Liver (tissue), 9 donors: ENCODE results near the gene HDAC9. TPM values are rescaled to one million over a fixed set of nuclear protein-coding genes. Genes with fewer than 3 reads are reported as not detected.

Experiments used
- DNase-seq: peaks from one replicate; pipeline ENCODE4 v3.0.0-alpha.2; 2017; ENCODE audit warnings: low spot score
- H3K27ac ChIP-seq, 2 donors: one replicate each; pipeline ENCODE4 v1.7.0; 2013; ENCODE audit warnings: inconsistent platforms in 2 of 2, low read length in 2 of 2, control low read depth in 1 of 2, low read depth in 1 of 2, mild to moderate bottlenecking in 1 of 2
- H3K27me3 ChIP-seq, 4 donors: one replicate each; pipeline versions ENCODE4 v1.6.1 to v1.7.0; 2013; ENCODE audit warnings: low read length in 3 of 4, inconsistent platforms in 1 of 4, mild to moderate bottlenecking in 1 of 4, moderate library complexity in 1 of 4; ENCODE audit not compliant: control insufficient read depth in 4 of 4, insufficient read depth in 4 of 4
- H3K36me3 ChIP-seq, 4 donors: one replicate each; pipeline versions ENCODE4 v1.6.1 to v1.7.0; 2013; ENCODE audit warnings: low read length in 3 of 4, mild to moderate bottlenecking in 3 of 4, low read depth in 1 of 4, moderate library complexity in 1 of 4; ENCODE audit not compliant: control insufficient read depth in 4 of 4, insufficient read depth in 3 of 4
- H3K4me1 ChIP-seq, 4 donors: one replicate each; pipeline versions ENCODE4 v1.6.1 to v1.7.0; 2013; ENCODE audit warnings: low read length in 3 of 4, mild to moderate bottlenecking in 3 of 4, moderate library complexity in 1 of 4; ENCODE audit not compliant: control insufficient read depth in 4 of 4, insufficient read depth in 4 of 4
- H3K4me3 ChIP-seq, 3 donors: one replicate each; pipeline versions ENCODE4 v1.6.1 to v1.7.0; 2013; ENCODE audit warnings: low read length in 3 of 3, control low read depth in 1 of 3, low read depth in 1 of 3, mild to moderate bottlenecking in 1 of 3
- H3K9ac ChIP-seq, 2 donors: one replicate each; pipeline ENCODE4 v1.7.0; 2013; ENCODE audit warnings: low read length in 2 of 2, mild to moderate bottlenecking in 2 of 2, moderate library complexity in 2 of 2, control low read depth in 1 of 2, low read depth in 1 of 2
- H3K9me3 ChIP-seq, 4 donors: one replicate each; pipeline versions ENCODE4 v1.6.1 to v1.7.0; 2013; ENCODE audit warnings: low read length in 3 of 4; ENCODE audit not compliant: control insufficient read depth in 4 of 4
- ATF3 ChIP-seq: IDR thresholded peaks from 2 replicates; pipeline ENCODE4 v1.6.1; 2016; ENCODE audit warnings: antibody characterized with exemption
- CTCF ChIP-seq: fragments of 150-350 bp; IDR thresholded peaks from 2 replicates; pipeline ENCODE4 v1.5.1; 2017; ENCODE audit warnings: improper control_type of control experiment, low read depth, low read length; ENCODE audit not compliant: missing input control
- EGR1 ChIP-seq, 2 donors: IDR thresholded peaks; 2 replicates each; pipeline ENCODE4 v1.6.1; 2016 to 2018; ENCODE audit warnings: antibody characterized with exemption in 2 of 2, low read depth in 2 of 2
- FOXA1 ChIP-seq: IDR thresholded peaks from 2 replicates; pipeline ENCODE4 v1.6.1; 2016; ENCODE audit warnings: antibody characterized with exemption
- FOXA2 ChIP-seq: IDR thresholded peaks from 2 replicates; pipeline ENCODE4 v1.6.1; 2016; ENCODE audit warnings: antibody characterized with exemption
- GABPA ChIP-seq, 2 donors: IDR thresholded peaks in 1 of 2; conservative IDR thresholded peaks in 1 of 2; 2 replicates each; pipeline ENCODE4 v1.6.1; 2016; ENCODE audit warnings: antibody characterized with exemption in 2 of 2, mild to moderate bottlenecking in 1 of 2, moderate library complexity in 1 of 2
- HNF4A ChIP-seq, 2 donors: conservative IDR thresholded peaks; 2 replicates each; pipeline ENCODE4 v1.6.1; 2016; ENCODE audit warnings: antibody characterized with exemption in 2 of 2, mild to moderate bottlenecking in 2 of 2
- HNF4G ChIP-seq: IDR thresholded peaks from 2 replicates; pipeline ENCODE4 v1.6.1; 2016; ENCODE audit warnings: antibody characterized with exemption
- JUND ChIP-seq, 2 donors: IDR thresholded peaks; 2 replicates each; pipeline ENCODE4 v1.6.1; 2016; ENCODE audit warnings: antibody characterized with exemption in 2 of 2
- MAX ChIP-seq: IDR thresholded peaks from 2 replicates; pipeline ENCODE4 v1.6.1; 2016; ENCODE audit warnings: antibody characterized with exemption
- NR2F2 ChIP-seq: IDR thresholded peaks from 2 replicates; pipeline ENCODE4 v1.6.1; 2016; ENCODE audit warnings: antibody characterized with exemption
- RAD21 ChIP-seq, 2 donors: IDR thresholded peaks; 2 replicates each; pipeline ENCODE4 v1.6.1; 2016; ENCODE audit warnings: antibody characterized with exemption in 2 of 2, mild to moderate bottlenecking in 2 of 2
- REST ChIP-seq: IDR thresholded peaks from 2 replicates; pipeline ENCODE4 v1.6.1; 2016; ENCODE audit warnings: antibody characterized with exemption, mild to moderate bottlenecking
- RXRA ChIP-seq, 2 donors: IDR thresholded peaks; 2 replicates each; pipeline ENCODE4 v1.6.1; 2017 to 2018; ENCODE audit warnings: antibody characterized with exemption in 2 of 2, mild to moderate bottlenecking in 1 of 2
- SP1 ChIP-seq: IDR thresholded peaks from 2 replicates; pipeline ENCODE4 v1.6.1; 2018; ENCODE audit warnings: antibody characterized with exemption, mild to moderate bottlenecking
- TAF1 ChIP-seq: conservative IDR thresholded peaks from 2 replicates; pipeline ENCODE4 v1.6.1; 2016; ENCODE audit warnings: antibody characterized with exemption, mild to moderate bottlenecking
- YY1 ChIP-seq: IDR thresholded peaks from 2 replicates; pipeline ENCODE4 v1.6.1; 2016; ENCODE audit warnings: antibody characterized with exemption, mild to moderate bottlenecking
- ZBTB33 ChIP-seq: IDR thresholded peaks from 2 replicates; pipeline ENCODE4 v1.6.1; 2016; ENCODE audit warnings: antibody characterized with exemption
- WGBS: extraction: QIAGEN DNeasy Blood & Tissue Kit; methylation state at CpG from one replicate; pipeline ENCODE4 v1.1.7; 2013; 5-methylcytosine and 5-hydroxymethylcytosine counted together
- polyA plus RNA-seq, 2 donors: library from polyadenylated mRNA; stranded (reverse) in 1 of 2; unstranded in 1 of 2; fragments of 200-250 nt in 1 of 2; fragments of >200 nt in 1 of 2; fragmentation: Nextera tagmentation in 1 of 2; extraction: Ambion mirVana in 1 of 2; gene quantifications; one replicate each; pipeline versions ENCODE4 v1.2.1 to v1.2.3, GENCODE V29; 2013 to 2015
- total RNA-seq, 2 donors: library from RNA; depleted of rRNA; stranded (reverse); fragments of >200 nt; gene quantifications; one replicate each; pipeline ENCODE4 v1.2.3, GENCODE V29; 2014
- donor health status: healthy.
- donor health status: healthy.
- donor health status: healthy.
- donor health status: healthy.
- donor health status: healthy.

The HDAC9 gene
- total and polyA plus RNA-seq, 4 donors, result 1.0 to 10.1 (median 2.3) TPM

- TF ChIP-seq FOXA1 (no peak), RAD21 (IDR thresholded peaks at IDR 0.05) (no peak), JUND (IDR thresholded peaks at IDR 0.05) (no peak), MAX (no peak), GABPA (IDR thresholded peaks at IDR 0.05 in 1 of 2, conservative IDR thresholded peaks at IDR 0.05 in 1 of 2) (no peak), NR2F2 (no peak), RXRA (IDR thresholded peaks at IDR 0.05) (no peak), HNF4A (conservative IDR thresholded peaks at IDR 0.05) (no peak), ATF3 (no peak), ZBTB33 (no peak), EGR1 (IDR thresholded peaks at IDR 0.05; ENCODE audit: low read depth in 2 of 2) (no peak), FOXA2 (no peak), YY1 (no peak), TAF1 (no peak), HNF4G (no peak), CTCF (no peak), REST (no peak), SP1 (no peak)
- Histone ChIP-seq H3K4me1 (no peaks in the 10 kb centered on the region), H3K27me3 (no peaks in the 10 kb centered on the region), H3K9ac (no peak overlapping the region), H3K36me3 (no peaks in the 10 kb centered on the region), H3K27ac (no peak overlapping the region), H3K9me3 (no peaks in the 10 kb centered on the region), H3K4me3 (no peak overlapping the region)
- no peak for DNase-seq
- WGBS, result 76% methylated on average over 6 of the region's 6 CpGs
These were observed 332.9 kb downstream of the HDAC9 start for GRCh38 chr7:18828260-18828993.
